ENCODE measurements around the gene USP48. TPM values are rescaled to one million over a fixed set of nuclear protein-coding genes. Genes with fewer than 3 reads are reported as not detected.

Gene USP48
- total RNA-seq, 4 donors from 2014 or later, result 55.2 to 80.9 (median 61.6) TPM

DNA sequence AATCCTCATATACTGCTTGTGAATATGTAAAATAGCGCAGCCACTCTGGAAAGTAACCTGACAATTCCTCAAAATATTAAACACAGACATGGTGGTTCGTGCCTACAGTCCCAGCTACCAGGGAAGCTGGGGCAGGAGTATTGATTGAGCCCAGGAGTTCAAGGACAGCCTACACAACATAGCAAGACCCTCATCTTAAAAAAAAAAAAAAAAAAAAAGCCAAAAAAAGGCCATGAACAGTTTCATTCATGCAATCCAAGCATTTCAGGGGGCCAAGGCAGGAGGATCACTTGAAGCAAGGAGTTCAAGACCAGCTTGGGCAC is 4.6 kb downstream of the USP48 start:
- TF ChIP-seq, protein P1, sequence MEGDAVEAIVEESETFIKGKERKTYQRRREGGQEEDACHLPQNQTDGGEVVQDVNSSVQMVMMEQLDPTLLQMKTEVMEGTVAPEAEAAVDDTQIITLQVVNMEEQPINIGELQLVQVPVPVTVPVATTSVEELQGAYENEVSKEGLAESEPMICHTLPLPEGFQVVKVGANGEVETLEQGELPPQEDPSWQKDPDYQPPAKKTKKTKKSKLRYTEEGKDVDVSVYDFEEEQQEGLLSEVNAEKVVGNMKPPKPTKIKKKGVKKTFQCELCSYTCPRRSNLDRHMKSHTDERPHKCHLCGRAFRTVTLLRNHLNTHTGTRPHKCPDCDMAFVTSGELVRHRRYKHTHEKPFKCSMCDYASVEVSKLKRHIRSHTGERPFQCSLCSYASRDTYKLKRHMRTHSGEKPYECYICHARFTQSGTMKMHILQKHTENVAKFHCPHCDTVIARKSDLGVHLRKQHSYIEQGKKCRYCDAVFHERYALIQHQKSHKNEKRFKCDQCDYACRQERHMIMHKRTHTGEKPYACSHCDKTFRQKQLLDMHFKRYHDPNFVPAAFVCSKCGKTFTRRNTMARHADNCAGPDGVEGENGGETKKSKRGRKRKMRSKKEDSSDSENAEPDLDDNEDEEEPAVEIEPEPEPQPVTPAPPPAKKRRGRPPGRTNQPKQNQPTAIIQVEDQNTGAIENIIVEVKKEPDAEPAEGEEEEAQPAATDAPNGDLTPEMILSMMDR (IDR thresholded peaks at IDR 0.05; ENCODE audit: low read depth), result no peak

DNA sequence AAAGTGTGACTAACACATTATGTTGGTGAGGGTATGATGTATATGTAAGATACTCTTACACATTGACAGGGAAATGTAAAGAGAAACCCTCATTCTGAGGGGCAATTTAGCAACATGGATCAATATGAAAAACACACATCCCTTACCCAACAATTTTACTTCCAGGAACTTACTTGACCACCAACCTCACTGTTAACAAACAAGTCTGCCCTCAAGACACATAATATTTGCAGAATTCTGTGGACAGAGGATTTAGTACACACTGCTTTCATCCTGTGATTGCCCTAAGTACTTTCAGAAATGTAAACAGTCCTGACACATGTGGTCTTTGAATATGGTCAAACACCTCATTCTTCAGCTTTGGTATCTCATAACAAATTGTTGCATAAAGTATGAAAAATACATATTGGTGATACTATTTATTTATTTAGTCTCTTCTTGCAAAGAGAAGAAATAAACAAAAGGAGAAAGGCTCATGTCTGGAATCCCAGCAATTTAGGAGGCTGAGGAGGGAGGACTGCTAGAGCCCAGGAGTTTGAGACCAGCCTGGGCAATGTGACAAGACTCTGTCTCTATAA is 6.9 kb downstream of the USP48 start:
- TF ChIP-seq, protein P1 (IDR thresholded peaks at IDR 0.05; ENCODE audit: low read depth), result no peak

DNA sequence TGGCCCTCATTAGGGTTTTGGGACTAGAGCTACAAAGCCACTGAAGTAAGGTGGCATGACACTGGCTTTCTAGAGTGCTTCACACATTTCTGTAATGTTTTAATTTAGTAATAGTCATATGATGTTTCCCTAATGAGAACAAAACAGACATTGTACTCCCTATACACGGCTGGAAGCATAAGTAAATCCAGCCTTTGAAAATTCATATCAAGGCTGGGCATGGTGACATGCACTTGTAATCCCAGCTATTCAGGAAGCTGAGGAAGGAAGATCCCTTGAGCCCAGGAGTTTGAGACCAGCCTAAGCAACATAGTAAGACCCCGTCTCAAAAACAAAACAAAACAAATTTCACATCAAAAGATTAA is 7.4 kb downstream of the USP48 start:
- TF ChIP-seq, protein P1 (IDR thresholded peaks at IDR 0.05; ENCODE audit: low read depth), result no peak

DNA sequence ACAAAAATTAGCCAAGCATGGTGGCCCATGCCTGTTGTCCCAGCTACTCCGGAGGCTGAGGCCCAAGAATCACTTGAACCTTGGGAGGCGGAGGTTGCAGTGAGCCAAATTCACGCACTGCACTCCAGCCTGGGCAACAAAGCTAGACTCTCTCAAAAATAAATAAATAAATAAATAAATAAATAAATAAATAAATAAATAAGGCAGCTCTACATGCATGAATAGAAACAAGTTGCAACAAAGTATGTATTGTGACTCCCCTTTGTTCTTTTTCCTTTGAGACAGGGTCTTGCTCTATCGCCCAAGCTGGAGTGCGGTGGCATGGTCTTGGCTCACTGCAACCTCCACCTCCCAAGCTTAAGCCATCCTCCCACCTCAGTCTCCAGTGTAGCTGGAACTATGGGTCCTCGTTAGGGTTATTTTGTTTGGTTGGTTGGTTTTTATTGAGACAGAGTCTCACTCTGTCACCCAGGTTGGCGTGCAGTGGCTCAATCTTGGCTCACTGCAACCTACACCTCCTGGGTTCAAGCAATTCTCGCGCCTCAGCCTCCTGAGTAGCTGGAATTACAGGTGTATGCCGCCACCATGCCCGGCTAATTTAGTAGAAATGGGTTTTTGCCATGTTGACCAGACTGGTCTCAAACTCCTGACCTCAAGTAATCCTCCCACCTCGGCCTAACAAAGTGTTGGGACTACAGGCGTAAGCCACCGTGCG is 8.0 kb downstream of the USP48 start:
- TF ChIP-seq, protein P1 (IDR thresholded peaks at IDR 0.05; ENCODE audit: low read depth), result no peak

DNA sequence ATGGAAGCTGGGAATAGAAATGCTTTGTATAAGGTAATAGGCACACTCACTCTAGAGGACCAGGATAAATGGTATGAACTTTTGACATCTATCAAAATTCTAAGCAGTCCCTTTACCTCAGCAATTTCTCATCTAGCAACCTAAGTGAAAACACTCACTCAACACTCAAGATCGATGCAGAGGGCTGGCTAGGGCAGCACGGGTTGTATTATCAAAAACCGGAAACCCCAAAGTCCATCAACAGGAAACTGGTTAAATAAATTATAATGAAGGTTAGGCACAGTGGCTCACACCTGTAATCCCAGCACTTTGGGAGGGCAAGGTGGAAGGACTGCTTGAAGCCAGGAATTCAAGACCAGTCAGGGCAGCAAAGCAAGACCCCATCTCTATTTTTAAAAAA is 9.4 kb downstream of the USP48 start:
- TF ChIP-seq, protein P1 (IDR thresholded peaks at IDR 0.05; ENCODE audit: low read depth), result no peak

DNA sequence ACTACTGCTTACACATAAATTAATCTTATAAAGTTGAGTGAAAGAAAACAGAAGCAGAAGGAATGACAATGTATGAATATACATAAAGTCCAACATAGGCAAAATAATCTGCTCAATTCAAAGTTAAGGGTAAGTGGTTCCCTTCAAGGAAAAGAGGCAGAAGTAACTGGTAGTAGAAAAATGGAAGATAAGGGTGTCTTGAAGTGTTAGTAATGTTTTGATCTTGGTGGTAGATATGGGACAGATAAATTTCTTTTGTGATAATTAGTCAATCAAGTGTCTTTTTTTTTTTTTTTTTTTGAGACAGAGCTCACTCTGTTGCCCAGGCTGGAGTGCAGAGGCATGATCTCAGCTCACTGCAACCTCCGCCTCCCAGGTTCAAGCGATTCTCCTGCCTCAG is 12.7 kb downstream of the USP48 start:
- TF ChIP-seq, protein P1 (IDR thresholded peaks at IDR 0.05; ENCODE audit: low read depth), result no peak

DNA sequence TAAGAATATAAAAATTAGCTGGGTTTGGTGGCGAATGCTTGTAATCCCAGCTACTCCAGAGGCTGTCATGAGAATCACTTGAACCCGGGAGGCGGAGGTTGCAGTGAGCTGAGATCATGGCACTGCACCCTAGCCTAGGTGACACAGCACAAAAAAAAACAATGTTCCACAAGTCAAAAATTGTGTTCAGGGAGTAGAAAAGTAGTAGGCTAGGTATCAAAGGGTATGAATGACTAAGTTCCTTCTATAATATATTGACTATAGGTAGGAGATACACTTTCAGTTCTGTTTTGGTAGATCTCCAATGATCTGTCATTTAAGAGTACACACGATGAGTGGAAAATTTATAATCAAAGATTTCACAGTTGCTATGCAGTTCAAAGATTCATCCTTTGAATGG is 16.7 kb downstream of the USP48 start:
- TF ChIP-seq, protein P1 (IDR thresholded peaks at IDR 0.05; ENCODE audit: low read depth), result no peak
